ENCODE data around the gene WDR12. TPM values are rescaled to one million over a fixed set of nuclear protein-coding genes. Genes with fewer than 3 reads are reported as not detected.
A peak's percentile ranks its signal among the peaks of the same experiment; 100 is the strongest.
"Not testable (repeated sequence)": the region's sequence is repeated elsewhere in the genome, so short reads cannot be mapped to it uniquely, and the experiment has no call there.

WDR12 gene
- total and polyA plus RNA-seq, 2 of the 4 experiments (the other 2 are of a cell fraction) = 8.6 to 17.0 TPM

- no peaks in the 10 kb centered on the region for H3K27me3 ChIP-seq (ENCODE audit: control insufficient read depth, insufficient read depth, low read length)
- ChIA-PET CTCF (no interaction called here), POLR2A (ENCODE audit: unreplicated experiment) (no interaction called here)
- no peak overlapping the region for H2AFZ ChIP-seq (replicated peaks; ENCODE audit: low read length, poor library complexity)
- BruUV-seq (replicated peaks) = no TSS peak
- H3K79me1 ChIP-seq (ENCODE audit: low read depth in 1 of 2, low read length in 2 of 2) = peaks cover 8 to 21% of the 10 kb centered on the region in 2 experiments
- 0 out of 2 replicates have a peak, but pooled peaks cover 2% of the 10 kb centered on the region for H3K36me3 ChIP-seq (ENCODE audit: control insufficient read depth, insufficient read depth, low read length)
- dilution Hi-C loops (cut with HindIII; ENCODE audit: low sequenced_read_pairs, unreplicated experiment) (no loop called here), in situ Hi-C loops (cut with MboI; ENCODE audit: low sequenced_read_pairs) (no loop called here), intact Hi-C loops (cut with micrococcal nuclease) (no loop called here)
- no peak for TF ChIP-seq POLR2A (IDR thresholded peaks at IDR 0.05; ENCODE audit: low read depth, low read length)
- TF ChIP-seq MAFK (IDR thresholded peaks at IDR 0.05; ENCODE audit: low read depth, low read length) = 0 out of 2 replicates have a peak, but pooled peaks have one; percentile 50
- no peak overlapping the region for H3K4ac ChIP-seq (ENCODE audit: low read depth, low read length)
- H2BK20ac ChIP-seq (ENCODE audit: low read depth, low read length) = no peak overlapping the region
- no peaks in the 10 kb centered on the region for H3K9me3 ChIP-seq (ENCODE audit: control insufficient read depth, insufficient read depth, low read length)
- no peak overlapping the region for H2AK9ac ChIP-seq (replicated peaks; ENCODE audit: low read depth, low read length, poor library complexity)
- H3K4me3 ChIP-seq (ENCODE audit: insufficient read depth, low read depth, low read length) = peak overlapping the region; percentile 9; the same call in 1 of the 2 replicates
- DNase-seq (no peak), ATAC-seq (ENCODE audit: low read depth) (no peak)
- no peak overlapping the region for H4K5ac ChIP-seq (ENCODE audit: low read depth, low read length)
- H3K23ac ChIP-seq (ENCODE audit: low read depth, low read length) = peak overlapping the region; percentile 41; the same call in 1 of the 2 replicates
- H2BK120ac ChIP-seq (ENCODE audit: low read depth, low read length) = no peak overlapping the region
- no peak overlapping the region for H3K27ac ChIP-seq (ENCODE audit: insufficient read depth, low read length)
- WGBS, 2 experiments (ENCODE audit: extremely low coverage in 2 of 2, insufficient read length in 1 of 2) = no CpG with 5 or more reads among the region's 3 CpGs
- H4K8ac ChIP-seq (ENCODE audit: low read depth in 2 of 2, low read length in 2 of 2) = no peak overlapping the region
- H3K4me1 ChIP-seq (ENCODE audit: control insufficient read depth, insufficient read depth, low read length) = peaks cover 2% of the 10 kb centered on the region; the same call in 1 of the 2 replicates
- H4K20me1 ChIP-seq (ENCODE audit: insufficient read depth, low read length) = no peaks in the 10 kb centered on the region
- H3K56ac ChIP-seq (ENCODE audit: extremely low read depth, insufficient read depth, low read length) = no peak overlapping the region
- H3K14ac ChIP-seq (replicated peaks; ENCODE audit: low read depth, low read length) = no peak overlapping the region
- no peak overlapping the region for H3K18ac ChIP-seq (ENCODE audit: low read depth, low read length)
- no peaks in the 10 kb centered on the region for H3K9me1 ChIP-seq (ENCODE audit: insufficient read depth, low read length)
- H3K4me2 ChIP-seq (ENCODE audit: low read depth, low read length) = peak overlapping the region; percentile 57; the same call in 1 of the 2 replicates
- H2BK5ac ChIP-seq (ENCODE audit: low read depth, low read length, poor library complexity, severe bottlenecking) = no peak overlapping the region
- H4K91ac ChIP-seq (ENCODE audit: insufficient read depth, low read depth, low read length) = no peak overlapping the region
- no peak overlapping the region for H2BK15ac ChIP-seq (ENCODE audit: low read depth, low read length)
- no peak overlapping the region for H2AK5ac ChIP-seq (ENCODE audit: low read depth, low read length)
- H3K9ac ChIP-seq (ENCODE audit: low read depth, low read length) = peak overlapping the region; percentile 94; the same call in 1 of the 2 replicates
Measured at GRCh38 chr2:202910698-202911097, 775 bp downstream of the WDR12 start.

- H4K91ac ChIP-seq (ENCODE audit: insufficient read depth, low read depth, low read length); H2BK20ac ChIP-seq (ENCODE audit: low read depth, low read length); H3K4me3 ChIP-seq (ENCODE audit: insufficient read depth, low read depth, low read length); H3K56ac ChIP-seq (ENCODE audit: extremely low read depth, insufficient read depth, low read length); H2BK120ac ChIP-seq (ENCODE audit: low read depth, low read length); H2BK15ac ChIP-seq (ENCODE audit: low read depth, low read length); H3K9me1 ChIP-seq (ENCODE audit: insufficient read depth, low read length); ATAC-seq (ENCODE audit: low read depth); H3K9me3 ChIP-seq (ENCODE audit: control insufficient read depth, insufficient read depth, low read length); H4K20me1 ChIP-seq (ENCODE audit: insufficient read depth, low read length); DNase-seq; in situ Hi-C loops (cut with MboI; ENCODE audit: low sequenced_read_pairs); H3K27me3 ChIP-seq (ENCODE audit: control insufficient read depth, insufficient read depth, low read length); H4K5ac ChIP-seq (ENCODE audit: low read depth, low read length); intact Hi-C loops (cut with micrococcal nuclease); BruUV-seq (replicated peaks); H2BK5ac ChIP-seq (ENCODE audit: low read depth, low read length, poor library complexity, severe bottlenecking); POLR2A ChIA-PET (ENCODE audit: unreplicated experiment); H4K8ac ChIP-seq (ENCODE audit: low read depth in 2 of 2, low read length in 2 of 2); H2AFZ ChIP-seq (replicated peaks; ENCODE audit: low read length, poor library complexity); dilution Hi-C loops (cut with HindIII; ENCODE audit: low sequenced_read_pairs, unreplicated experiment); H3K9ac ChIP-seq (ENCODE audit: low read depth, low read length); H3K4ac ChIP-seq (ENCODE audit: low read depth, low read length); H3K14ac ChIP-seq (replicated peaks; ENCODE audit: low read depth, low read length); CTCF ChIA-PET; H3K18ac ChIP-seq (ENCODE audit: low read depth, low read length); H3K36me3 ChIP-seq (ENCODE audit: control insufficient read depth, insufficient read depth, low read length); H2AK9ac ChIP-seq (replicated peaks; ENCODE audit: low read depth, low read length, poor library complexity); H3K4me1 ChIP-seq (ENCODE audit: control insufficient read depth, insufficient read depth, low read length); H3K27ac ChIP-seq (ENCODE audit: insufficient read depth, low read length); H2AK5ac ChIP-seq (ENCODE audit: low read depth, low read length): not testable (repeated sequence)
- H3K4me2 ChIP-seq (ENCODE audit: low read depth, low read length) = 0 out of 2 replicates have a peak overlapping the region, but pooled peaks have one; percentile 24
- peaks cover 8 to 21% of the 10 kb centered on the region in 2 experiments for H3K79me1 ChIP-seq (ENCODE audit: low read depth in 1 of 2, low read length in 2 of 2)
- WGBS, 2 experiments (ENCODE audit: extremely low coverage in 2 of 2, insufficient read length in 1 of 2) = no CpG with 5 or more reads among the region's 5 CpGs
- peak overlapping the region; percentile 41; the same call in 1 of the 2 replicates for H3K23ac ChIP-seq (ENCODE audit: low read depth, low read length)
Measured at GRCh38 chr2:202910250-202910649, 1.2 kb downstream of the WDR12 start.
